HFF-Myc (cell line): ENCODE data around the gene GDPD4.

Source experiments
- DNase-seq: peaks from one replicate; pipeline ENCODE4 v3.0.0-alpha.2; 2011; ENCODE audit warnings: low read depth; ENCODE audit errors: extremely low read depth
- H3K4me3 ChIP-seq: replicated peaks from 2 replicates; pipeline ENCODE4 v1.5.1; 2011; ENCODE audit warnings: low read depth, mild to moderate bottlenecking, control low read depth, low read length
- CTCF ChIP-seq: IDR thresholded peaks from 2 replicates; pipeline ENCODE4 v1.5.1; 2012; ENCODE audit warnings: mild to moderate bottlenecking, low read depth, low read length, control low read depth; ENCODE audit errors: missing control alignments

Gene GDPD4

GRCh38 chr11:77252555-77253270 lies 48.8 kb downstream of the GDPD4 start:
- no peak for DNase-seq
- no peak for TF ChIP-seq CTCF
- H3K4me3 ChIP-seq: no peak overlapping the region

GRCh38 chr11:77250881-77251640 lies 50.4 kb downstream of the GDPD4 start:
- TF ChIP-seq CTCF: no peak
- DNase-seq: peak; percentile 20
- no peak overlapping the region for H3K4me3 ChIP-seq

GRCh38 chr11:77249427-77249826 lies 52.1 kb downstream of the GDPD4 start:
- no peak overlapping the region for H3K4me3 ChIP-seq
- DNase-seq: no peak
- no peak for TF ChIP-seq CTCF

GRCh38 chr11:77244277-77245027 lies 57.0 kb downstream of the GDPD4 start:
- DNase-seq: peak; percentile 77
- no peak for TF ChIP-seq CTCF
- no peak overlapping the region for H3K4me3 ChIP-seq

- no peak for DNase-seq
Observed at GRCh38 chr11:77236901-77237300, 64.6 kb downstream of the GDPD4 start.

More at GRCh38 chr11:77236901-77237300, 64.6 kb downstream of the GDPD4 start:
- no peak for TF ChIP-seq CTCF
- no peak overlapping the region for H3K4me3 ChIP-seq
